ENCODE data around the gene LSM14B. TPM values are rescaled to one million over a fixed set of nuclear protein-coding genes. Genes with fewer than 3 reads are reported as not detected.
A peak's percentile ranks its signal among the peaks of the same experiment; 100 is the strongest.

The LSM14B gene
- total RNA-seq, 1 donor from 2014 or later, result 85.8 TPM

GRCh38 chr20:62119591-62120364, 2.5 kb upstream of the LSM14B start:
- Histone ChIP-seq H3K4me3 (ENCODE audit: low read depth, low read length) (no peak overlapping the region), H3K36me3 (ENCODE audit: control insufficient read depth, insufficient read depth, low read length) (peaks cover 3% of the 10 kb centered on the region), H3K27me3 (ENCODE audit: control insufficient read depth, insufficient read depth, low read length) (peaks cover 5% of the 10 kb centered on the region)
- FAIRE-seq (no peak), DNase-seq (ENCODE audit: low read depth) (no peak)
- TF ChIP-seq, protein P1, sequence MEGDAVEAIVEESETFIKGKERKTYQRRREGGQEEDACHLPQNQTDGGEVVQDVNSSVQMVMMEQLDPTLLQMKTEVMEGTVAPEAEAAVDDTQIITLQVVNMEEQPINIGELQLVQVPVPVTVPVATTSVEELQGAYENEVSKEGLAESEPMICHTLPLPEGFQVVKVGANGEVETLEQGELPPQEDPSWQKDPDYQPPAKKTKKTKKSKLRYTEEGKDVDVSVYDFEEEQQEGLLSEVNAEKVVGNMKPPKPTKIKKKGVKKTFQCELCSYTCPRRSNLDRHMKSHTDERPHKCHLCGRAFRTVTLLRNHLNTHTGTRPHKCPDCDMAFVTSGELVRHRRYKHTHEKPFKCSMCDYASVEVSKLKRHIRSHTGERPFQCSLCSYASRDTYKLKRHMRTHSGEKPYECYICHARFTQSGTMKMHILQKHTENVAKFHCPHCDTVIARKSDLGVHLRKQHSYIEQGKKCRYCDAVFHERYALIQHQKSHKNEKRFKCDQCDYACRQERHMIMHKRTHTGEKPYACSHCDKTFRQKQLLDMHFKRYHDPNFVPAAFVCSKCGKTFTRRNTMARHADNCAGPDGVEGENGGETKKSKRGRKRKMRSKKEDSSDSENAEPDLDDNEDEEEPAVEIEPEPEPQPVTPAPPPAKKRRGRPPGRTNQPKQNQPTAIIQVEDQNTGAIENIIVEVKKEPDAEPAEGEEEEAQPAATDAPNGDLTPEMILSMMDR (IDR thresholded peaks at IDR 0.05; ENCODE audit: insufficient read depth, low read length, severe bottlenecking), result no peak

- Histone ChIP-seq H3K36me3 (ENCODE audit: control insufficient read depth, insufficient read depth, low read length) (peaks cover 6% of the 10 kb centered on the region), H3K27me3 (ENCODE audit: control insufficient read depth, insufficient read depth, low read length) (peaks cover 2% of the 10 kb centered on the region), H3K4me3 (ENCODE audit: low read depth, low read length) (no peak overlapping the region)
- TF ChIP-seq, protein P1 (IDR thresholded peaks at IDR 0.05; ENCODE audit: insufficient read depth, low read length, severe bottlenecking), result no peak
- DNase-seq (ENCODE audit: low read depth) (no peak), FAIRE-seq (no peak)
Observed at GRCh38 chr20:62120365-62120762, 1.9 kb upstream of the LSM14B start.

DNA sequence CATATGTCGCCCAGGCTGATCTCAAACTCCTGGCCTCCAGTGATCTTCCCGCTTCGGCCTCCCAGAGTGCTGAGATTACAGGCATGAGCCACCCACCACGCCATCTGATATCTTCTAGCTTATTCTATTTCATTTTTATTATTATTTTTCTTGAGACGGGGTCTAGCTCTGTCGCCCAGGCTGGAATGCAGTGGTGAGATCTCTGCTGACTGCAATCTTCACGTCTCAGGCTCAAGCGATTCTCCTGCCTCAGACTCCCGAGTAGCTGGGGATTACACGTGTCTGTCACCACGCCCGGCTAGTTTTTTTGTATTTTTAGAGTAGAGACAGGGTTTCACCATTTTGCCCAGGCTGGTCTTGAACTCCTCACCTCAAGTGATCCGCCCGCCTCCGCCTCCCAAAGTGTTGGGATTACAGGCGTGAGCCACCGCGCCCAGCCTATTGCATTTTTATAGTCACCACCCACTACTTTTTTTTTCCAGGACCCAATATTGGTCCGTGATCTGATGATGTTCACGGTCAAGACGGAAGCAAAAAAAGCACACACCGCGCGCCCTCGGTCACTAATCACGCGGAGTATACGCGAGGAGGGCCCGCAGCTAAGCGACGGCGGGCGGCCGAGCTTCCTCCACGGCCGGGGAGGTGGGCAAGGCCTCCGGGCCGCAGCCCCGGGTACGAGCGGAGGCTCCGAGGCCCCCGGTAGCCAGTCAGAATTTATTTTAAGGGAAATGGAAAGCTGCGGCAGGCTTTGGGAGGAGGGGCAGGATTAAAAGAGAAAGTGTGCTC, 1.1 kb upstream of the LSM14B start:
- peaks cover 9% of the 10 kb centered on the region for H3K36me3 ChIP-seq (ENCODE audit: control insufficient read depth, insufficient read depth, low read length)
- peak; percentile 42 for DNase-seq (ENCODE audit: low read depth)
- H3K27me3 ChIP-seq (ENCODE audit: control insufficient read depth, insufficient read depth, low read length), result peaks cover 2% of the 10 kb centered on the region
- FAIRE-seq, result no peak
- peak overlapping the region; percentile 55 for H3K4me3 ChIP-seq (ENCODE audit: low read depth, low read length)
- TF ChIP-seq, protein P1 (IDR thresholded peaks at IDR 0.05; ENCODE audit: insufficient read depth, low read length, severe bottlenecking), result no peak

DNA sequence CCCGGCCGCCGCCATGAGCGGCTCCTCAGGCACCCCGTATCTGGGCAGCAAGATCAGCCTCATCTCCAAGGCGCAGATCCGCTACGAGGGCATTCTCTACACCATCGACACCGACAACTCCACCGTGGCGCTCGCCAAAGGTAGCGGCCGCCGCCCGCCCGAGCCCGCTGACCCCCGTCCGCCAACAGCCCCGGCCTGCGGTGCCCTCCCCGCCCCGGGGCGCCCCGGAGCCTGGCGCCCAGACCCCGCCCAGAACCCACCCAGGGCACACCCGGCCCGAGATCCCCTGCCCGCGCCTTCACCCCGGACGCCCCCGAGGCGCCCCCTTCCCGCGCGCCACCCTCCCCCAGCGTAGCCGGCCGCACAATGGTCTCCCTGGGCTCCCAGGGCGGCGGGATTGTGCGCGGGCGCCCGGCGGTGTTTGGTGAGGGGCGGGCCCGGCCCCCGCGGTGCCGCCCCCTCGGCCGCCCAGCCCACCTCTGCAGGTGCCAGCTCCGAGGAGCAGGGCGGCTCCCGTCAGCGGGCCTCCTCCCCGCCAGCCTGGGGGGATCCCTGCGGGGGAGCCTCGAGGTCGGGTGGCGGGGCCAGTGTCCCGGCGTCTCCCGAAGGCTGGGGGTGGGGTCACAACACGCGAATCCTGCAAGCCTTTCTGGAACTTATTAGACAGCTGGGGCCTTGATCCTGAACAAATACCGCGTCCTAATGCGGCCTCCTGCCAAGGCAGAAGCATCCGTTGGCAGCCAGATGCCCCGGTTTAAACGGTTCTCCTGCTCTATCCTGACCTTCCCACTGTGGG, 577 bp downstream of the LSM14B start:
- Histone ChIP-seq H3K4me3 (ENCODE audit: low read depth, low read length) (peak overlapping the region; percentile 61), H3K27me3 (ENCODE audit: control insufficient read depth, insufficient read depth, low read length) (peaks cover 2% of the 10 kb centered on the region), H3K36me3 (ENCODE audit: control insufficient read depth, insufficient read depth, low read length) (peaks cover 17% of the 10 kb centered on the region)
- peak; percentile 8 for DNase-seq (ENCODE audit: low read depth)
- TF ChIP-seq, protein P1 (IDR thresholded peaks at IDR 0.05; ENCODE audit: insufficient read depth, low read length, severe bottlenecking), result no peak
- FAIRE-seq, result no peak

GRCh38 chr20:62123450-62124118, 1.3 kb downstream of the LSM14B start:
- TF ChIP-seq, protein P1 (IDR thresholded peaks at IDR 0.05; ENCODE audit: insufficient read depth, low read length, severe bottlenecking), result peak; percentile 20
- Histone ChIP-seq H3K36me3 (ENCODE audit: control insufficient read depth, insufficient read depth, low read length) (peaks cover 23% of the 10 kb centered on the region), H3K27me3 (ENCODE audit: control insufficient read depth, insufficient read depth, low read length) (no peaks in the 10 kb centered on the region), H3K4me3 (ENCODE audit: low read depth, low read length) (peak overlapping the region; percentile 61)
- DNase-seq (ENCODE audit: low read depth), result peak; percentile 38
- no peak for FAIRE-seq
